DOHH2 (cell line): ENCODE results near the gene CAV1.

ENCODE experiments used
- CTCF ChIP-seq: fragments of 200-600 bp; sonication (generic); IDR thresholded peaks from one replicate; pipeline ENCODE4 v1.5.1; 2014; ENCODE audit warnings: antibody characterized with exemption, mild to moderate bottlenecking, low read depth, low read length; ENCODE audit not compliant: poor library complexity, severe bottlenecking
- EZH2phosphoT487 ChIP-seq: fragments of 200-600 bp; sonication (generic); IDR thresholded peaks from 2 replicates; pipeline ENCODE4 v1.6.1; 2017; ENCODE audit warnings: borderline replicate concordance, mild to moderate bottlenecking, antibody characterized with exemption, low read length, moderate library complexity, mixed read lengths

- TF ChIP-seq CTCF (no peak), EZH2phosphoT487 (no peak)
Measured at GRCh38 chr7:116548506-116548905, 23.7 kb downstream of the CAV1 start.
